Stimulated activated CD8-positive, alpha-beta memory T cell treated with anti-CD3 and anti-CD28 coated beads, Interleukin-4, amount 100 ng/mL, for 4 hours (primary cell): ENCODE results near the gene ATCAY.

Source experiments
- DNase-seq, 2 donors: peaks; one replicate each; pipeline ENCODE4 v3.0.0-alpha.2; 2020; ENCODE audit warnings: low read depth in 2 of 2, low spot score in 1 of 2

Gene ATCAY

DNA sequence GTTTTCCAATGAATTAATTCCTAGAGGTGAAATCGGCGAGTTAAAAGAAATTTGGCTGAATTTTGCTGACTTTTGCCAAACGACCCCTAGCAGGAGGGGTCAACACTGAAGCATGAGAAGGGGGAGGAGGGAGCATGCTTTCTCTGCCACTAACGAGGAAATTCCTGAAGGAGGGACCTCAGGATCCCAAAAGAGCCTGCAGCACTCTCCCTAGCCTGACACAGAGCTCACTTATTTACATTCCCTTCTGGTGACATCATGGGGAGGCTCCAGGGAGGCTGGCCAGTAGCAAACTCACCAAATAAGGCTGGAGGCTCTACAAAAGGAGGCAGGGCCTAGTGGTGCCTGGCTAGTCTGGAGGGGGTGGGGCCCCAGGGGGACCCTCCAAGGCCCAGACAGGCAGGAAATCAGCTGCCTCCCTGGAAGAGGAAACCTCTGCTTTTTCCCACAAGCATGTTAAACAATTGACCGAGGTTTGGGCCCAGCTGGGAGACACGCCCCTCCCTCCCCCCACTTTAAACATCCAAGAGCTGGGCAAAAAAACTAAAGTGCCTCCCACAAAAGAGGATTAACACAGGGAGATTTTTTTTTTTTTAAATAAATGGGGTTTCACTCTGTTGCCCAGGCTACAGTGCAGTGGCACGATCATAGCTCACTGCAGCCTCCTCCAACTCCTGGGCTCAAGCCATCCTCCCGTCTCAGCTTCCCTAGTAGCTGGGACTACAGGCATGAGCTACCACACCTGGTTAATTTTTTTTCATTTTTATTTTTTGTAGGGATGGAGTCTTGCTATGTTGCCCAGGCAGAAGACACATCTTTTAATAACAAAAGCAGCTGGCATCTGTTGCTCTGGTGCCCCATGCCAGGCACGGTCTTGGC, 88.3 kb downstream of the ATCAY start:
- no peak for DNase-seq

- no peak for DNase-seq
Observed at GRCh38 chr19:3969435-3970312, 89.2 kb downstream of the ATCAY start.

GRCh38 chr19:3970313-3970807, 89.9 kb downstream of the ATCAY start:
- no peak for DNase-seq

DNA sequence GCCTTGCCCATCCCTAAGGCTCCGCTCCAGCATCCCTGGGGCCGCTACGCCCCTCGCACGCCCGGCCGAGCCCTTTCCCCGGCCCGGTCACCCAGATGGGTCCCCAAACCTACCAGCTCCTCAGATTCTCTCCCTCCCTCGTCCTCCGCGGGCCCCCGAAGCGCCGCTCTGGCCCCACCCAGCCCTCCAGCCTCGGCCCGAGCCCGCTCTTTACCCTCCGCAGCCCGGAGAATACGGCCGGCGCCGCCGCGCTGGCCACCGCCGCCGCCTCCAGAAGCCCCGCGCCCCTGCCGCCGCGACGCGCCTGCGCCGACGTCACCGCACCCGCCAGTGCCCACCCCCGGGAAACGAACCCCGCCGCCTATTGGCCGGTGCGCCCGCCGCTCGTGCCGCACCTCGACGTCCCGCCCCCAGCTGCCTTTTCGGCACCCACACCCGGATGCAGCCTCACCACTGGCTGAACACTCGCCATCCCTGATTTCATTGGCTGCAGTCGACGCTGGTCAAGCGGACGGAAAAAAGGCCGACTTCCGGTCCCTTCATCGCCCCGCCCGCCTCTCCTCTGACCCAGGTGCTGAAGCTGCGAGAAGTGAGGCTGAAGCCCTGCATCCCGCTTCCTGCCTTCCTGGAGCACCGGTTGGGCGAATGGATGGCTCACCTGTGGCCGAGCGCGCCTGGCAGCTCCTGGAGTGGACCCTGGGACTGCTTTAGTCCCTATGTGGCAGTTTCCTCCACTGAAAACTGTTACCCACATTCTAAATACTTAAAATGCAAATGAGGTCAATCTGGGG, 90.5 kb downstream of the ATCAY start, which contains the start of gene DAPK3:
DAPK3 (minus strand) TSS at position 292 of the 791 bp plus-strand sequence. CDS start 1,364 bp downstream, outside the sequence.
- DNase-seq, result peak; percentile 79 to 84

DNA sequence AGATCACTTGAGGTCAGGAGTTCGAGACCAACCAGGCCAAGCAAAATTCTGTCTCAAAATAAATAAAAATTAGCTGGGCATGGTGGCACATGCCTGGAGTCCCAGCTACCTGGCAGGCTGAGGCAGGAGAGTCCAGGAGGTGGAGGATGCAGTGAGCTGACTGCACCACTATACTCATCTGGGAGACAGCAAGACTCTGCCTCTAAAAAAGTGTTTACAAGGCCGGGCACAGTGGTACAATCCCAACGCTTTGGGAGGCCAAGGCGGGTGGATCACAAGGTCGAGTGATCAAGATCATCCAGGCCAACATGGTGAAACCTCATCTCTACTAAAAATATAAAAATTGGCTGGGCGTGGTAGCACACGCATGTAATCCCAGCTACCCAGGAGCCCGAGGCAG, 94.7 kb downstream of the ATCAY start:
- DNase-seq, result no peak

GRCh38 chr19:3975637-3976087, 95.2 kb downstream of the ATCAY start:
- no peak for DNase-seq

GRCh38 chr19:3976495-3977241, 96.2 kb downstream of the ATCAY start:
- DNase-seq, result no peak
